ENCODE measurements around the gene MT3. TPM values are rescaled to one million over a fixed set of nuclear protein-coding genes. Genes with fewer than 3 reads are reported as not detected.
"Not testable (repeated sequence)": the region's sequence is repeated elsewhere in the genome, so short reads cannot be mapped to it uniquely, and the experiment has no call there.

MT3 gene
- polyA plus RNA-seq, 1 donor = 1.5 TPM

DNA sequence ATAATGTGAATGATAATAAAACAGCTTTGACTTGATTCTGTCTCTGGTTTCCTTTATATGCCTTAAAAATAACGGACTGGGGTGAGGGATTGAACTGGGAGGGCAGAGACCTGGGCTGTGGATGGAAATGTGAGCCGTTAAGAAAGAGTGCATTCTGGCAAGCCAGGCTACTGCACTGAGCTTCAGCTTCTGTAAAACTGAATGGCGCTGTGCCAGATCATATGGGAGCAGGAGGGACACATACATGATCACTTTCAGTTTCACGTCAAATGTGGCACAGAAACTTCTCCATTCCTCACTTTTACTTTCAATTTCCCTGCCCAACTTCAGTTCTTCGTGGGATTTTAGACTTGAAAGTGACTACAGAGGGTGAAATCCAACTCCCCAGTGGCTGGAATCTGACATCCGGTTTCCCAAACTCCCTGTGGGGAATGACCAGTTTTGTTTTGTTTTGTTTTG, 20.2 kb downstream of the MT3 start:
- DNase-seq = peak; percentile 68

DNA sequence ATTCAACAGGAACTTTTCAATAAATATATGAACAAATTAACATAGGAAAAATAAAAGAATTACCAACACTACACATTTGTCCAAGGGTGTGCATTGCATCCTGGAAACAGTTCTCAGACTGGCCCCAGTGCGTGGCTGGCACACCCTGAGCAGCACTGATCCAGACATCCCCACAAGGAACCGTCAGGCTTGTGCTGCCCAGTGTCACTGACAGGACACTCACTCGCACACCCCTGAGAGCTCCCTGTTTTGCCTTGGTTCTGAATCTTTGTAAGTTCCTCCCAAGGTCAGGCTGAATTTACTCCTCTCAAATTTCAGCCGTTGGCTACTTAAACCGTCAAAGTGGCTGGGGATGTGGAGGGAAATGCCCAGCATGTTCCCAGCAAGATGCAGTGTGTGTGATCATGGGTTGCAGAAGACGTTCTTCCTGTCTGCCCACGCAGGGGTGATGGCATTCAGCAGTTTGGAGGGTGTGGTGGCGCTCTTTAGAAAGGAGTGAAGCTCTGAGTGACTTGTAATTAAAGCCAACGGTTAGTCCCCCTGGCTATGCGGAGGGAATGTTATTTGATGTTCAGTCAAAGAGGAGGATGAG, 20.8 kb downstream of the MT3 start:
- no peak for DNase-seq

DNA sequence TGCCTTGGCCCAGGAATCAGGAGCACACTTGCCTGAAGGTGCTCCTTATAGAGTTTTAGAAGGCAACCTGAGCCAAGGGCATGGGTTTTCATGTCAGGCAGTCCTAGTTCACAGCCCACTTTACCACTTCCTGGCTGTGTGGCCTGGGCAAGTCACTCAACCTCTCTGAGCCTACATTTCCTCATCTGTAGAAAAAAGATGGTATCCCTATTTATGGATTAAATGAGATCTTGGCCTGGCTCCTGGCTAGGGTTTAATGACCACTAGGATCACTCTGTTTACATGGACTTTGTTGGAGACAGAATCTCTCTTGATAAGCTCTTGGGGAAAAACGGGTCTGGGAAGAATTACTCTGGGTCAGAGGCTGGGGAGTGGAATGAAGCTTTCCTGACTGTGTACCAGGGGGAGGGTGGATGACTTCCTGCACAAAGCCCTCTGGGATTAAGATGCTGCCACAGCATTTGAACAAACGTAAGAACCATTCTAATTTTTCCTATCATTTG, 21.3 kb downstream of the MT3 start:
- no peak for DNase-seq

DNA sequence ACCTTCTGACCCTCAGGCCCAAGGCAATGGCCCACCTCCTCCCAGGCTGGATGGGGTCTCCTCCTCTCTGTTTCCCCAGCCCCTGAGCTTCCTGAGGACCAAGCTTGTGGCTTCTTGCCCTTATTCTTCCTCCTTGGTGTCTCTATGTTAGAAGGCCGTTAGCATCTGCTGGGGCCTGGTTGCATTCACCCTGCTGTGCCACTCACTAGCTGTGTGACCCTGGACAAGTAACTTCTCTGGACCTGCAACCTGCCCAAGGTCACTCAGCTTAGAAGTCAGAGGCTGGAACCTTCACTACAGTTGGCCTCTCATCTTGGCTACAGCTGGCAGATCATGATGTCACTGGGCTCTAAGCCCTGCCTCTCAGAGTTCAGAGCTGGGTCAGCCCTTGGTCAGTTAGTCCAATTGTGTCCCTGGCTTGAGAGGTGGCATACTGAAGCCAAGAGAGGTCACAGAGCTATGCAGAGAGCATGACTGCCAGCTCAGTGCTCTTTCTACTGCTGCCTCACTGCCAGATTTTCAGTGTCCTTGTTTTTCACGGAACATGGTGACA, 22.0 kb downstream of the MT3 start:
- DNase-seq = no peak

DNA sequence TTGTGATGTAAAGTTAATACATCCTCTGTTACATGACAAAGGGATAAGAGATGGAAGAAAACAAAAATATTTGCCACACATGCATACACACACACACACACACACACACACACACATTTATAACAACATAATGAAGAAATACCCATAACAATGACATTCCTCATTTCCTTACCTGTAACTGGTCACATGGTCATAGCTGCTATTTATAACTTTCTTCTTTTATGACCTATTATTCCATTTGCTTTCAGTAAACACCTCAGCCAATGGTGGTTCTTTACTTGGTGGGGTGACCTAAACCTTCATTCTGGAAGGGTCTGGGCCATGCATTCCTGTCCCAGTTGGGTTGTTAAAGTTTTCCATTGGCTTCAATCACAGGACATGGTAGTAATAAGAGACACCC, 24.4 kb downstream of the MT3 start:
- no peak for DNase-seq

GRCh38 chr16:56614549-56614991, 25.2 kb downstream of the MT3 start:
- DNase-seq = no peak

DNA sequence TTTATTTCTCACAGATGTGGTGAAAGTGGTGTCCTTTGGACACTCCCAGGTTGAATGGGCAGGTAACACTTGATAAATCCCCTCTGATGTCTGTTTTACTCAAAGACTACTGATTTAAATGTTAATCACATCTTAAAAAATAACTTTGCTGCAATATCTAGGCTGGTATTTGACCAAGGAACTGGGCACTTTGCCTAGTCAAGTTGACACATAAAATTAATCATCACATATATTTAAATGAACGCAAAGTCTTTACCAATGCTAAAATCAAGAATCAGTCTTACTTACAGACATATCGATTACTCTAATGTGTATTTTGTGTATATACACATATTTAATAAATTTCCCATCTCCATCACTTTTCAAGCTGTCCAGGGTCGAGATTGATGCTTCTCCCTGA, 26.0 kb downstream of the MT3 start:
- no peak for DNase-seq

GRCh38 chr16:56616608-56617211, 27.4 kb downstream of the MT3 start:
- no peak for DNase-seq

- DNase-seq = no peak
Observed at GRCh38 chr16:56617212-56618085, 28.1 kb downstream of the MT3 start.

DNA sequence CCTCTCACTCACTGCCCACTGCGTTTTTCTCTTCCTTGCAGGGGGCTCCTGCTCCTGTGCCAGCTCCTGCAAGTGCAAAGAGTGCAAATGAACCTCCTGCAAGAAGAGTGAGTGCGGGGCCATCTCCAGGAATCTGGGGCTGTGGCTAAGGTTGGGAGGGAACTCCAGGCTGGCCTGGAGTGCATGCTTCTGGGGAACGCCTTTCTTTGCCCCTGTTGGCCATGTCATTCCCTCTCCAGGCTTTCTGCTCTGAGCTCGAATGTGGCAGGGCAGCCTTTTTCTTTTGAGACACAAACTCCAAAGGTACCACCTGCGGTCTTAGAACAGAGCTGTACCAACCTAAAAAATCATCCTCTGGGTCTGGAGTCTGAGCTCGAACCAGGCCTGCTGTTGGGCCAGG, 28.8 kb downstream of the MT3 start:
- DNase-seq = no peak

DNA sequence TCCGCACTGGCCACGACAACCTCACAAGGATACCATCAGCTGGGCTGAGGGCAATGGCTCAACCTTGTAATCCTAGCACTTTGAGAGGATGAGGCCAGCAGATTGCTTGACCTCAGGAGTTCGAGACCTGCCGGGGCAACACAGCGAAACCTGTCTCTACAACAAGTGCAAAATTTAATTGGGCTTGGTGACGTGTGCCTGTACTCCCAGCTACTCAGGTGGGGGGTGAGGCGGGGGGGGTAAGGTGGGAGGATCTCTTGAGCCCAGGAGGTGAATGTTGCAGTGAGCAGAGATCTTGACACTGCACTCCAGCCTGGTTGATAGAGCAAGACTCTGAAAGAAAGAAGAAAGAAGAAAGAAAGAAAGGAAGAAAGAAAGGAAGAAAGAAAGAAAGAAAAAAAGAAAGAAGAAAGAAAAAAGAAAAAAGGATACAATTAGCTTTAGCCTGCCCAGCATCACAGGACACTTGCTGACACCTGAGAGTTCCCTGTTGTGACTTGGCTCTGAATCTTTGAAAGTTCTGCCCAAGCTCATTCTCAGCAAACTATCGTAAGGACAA, 31.1 kb downstream of the MT3 start:
- DNase-seq = no peak

GRCh38 chr16:56621665-56622445, 32.5 kb downstream of the MT3 start:
- DNase-seq = not testable (repeated sequence)

GRCh38 chr16:56623184-56623583, 33.9 kb downstream of the MT3 start:
- DNase-seq = not testable (repeated sequence)

DNA sequence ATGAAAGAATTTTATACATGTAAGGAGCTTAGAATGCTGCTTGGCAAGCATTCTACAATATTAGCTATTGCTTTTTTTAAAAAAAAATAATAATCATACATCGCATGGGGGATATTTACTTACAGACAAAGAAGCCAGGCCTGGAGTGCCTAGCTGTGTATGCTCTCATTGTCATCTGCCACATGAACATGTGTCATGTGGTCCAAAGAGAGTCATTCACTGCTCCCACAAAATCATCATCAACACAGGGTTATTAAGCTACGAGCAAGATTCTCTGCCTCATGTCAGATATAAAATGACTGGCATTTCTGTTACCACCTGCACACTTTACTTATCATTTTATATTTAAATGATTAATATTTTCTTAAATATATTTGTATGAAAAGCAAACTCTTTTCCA, 34.3 kb downstream of the MT3 start:
- no peak for DNase-seq

- DNase-seq = no peak
Observed at GRCh38 chr16:56625140-56625942, 36.0 kb downstream of the MT3 start, which contains the start of gene MT1E. Gene MT1E, plus strand, starts transcription at chr16:56625781. Its CDS starts 71 bp downstream, at chr16:56625852.

DNA sequence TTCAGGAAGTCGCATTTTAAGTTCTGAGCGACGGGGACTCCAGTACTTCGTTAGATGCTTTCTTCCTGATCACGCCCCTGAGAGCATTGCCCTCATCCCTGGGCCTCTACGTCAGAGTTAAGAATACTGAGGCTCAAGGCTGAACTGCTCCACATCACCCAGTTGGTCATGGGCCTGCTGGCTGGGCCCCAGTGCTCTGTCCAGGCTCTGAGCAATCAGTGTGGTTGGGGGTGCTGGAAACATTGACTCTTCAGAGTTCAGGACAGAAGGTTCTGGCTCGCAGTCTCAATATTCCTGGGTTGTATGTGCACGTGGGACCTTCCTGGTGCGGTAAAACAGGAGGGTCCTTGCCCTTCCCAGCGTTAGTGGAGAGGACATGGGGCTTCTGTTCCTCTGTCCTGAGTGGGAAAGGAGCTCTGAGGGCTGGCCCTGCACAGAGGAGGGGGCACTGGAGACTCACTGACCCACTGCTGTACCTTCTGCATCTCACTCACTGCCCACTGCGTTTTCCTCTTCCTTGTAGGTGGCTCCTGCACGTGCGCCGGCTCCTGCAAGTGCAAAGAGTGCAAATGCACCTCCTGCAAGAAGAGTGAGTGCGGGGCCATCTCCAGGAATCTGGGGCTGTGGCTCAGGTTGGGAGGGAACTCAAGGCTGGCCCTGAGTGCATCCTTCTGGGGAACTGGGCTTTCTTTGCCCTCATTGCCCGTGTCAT, 36.8 kb downstream of the MT3 start:
- DNase-seq = no peak

GRCh38 chr16:56626685-56627084, 37.4 kb downstream of the MT3 start:
- no peak for DNase-seq

DNA sequence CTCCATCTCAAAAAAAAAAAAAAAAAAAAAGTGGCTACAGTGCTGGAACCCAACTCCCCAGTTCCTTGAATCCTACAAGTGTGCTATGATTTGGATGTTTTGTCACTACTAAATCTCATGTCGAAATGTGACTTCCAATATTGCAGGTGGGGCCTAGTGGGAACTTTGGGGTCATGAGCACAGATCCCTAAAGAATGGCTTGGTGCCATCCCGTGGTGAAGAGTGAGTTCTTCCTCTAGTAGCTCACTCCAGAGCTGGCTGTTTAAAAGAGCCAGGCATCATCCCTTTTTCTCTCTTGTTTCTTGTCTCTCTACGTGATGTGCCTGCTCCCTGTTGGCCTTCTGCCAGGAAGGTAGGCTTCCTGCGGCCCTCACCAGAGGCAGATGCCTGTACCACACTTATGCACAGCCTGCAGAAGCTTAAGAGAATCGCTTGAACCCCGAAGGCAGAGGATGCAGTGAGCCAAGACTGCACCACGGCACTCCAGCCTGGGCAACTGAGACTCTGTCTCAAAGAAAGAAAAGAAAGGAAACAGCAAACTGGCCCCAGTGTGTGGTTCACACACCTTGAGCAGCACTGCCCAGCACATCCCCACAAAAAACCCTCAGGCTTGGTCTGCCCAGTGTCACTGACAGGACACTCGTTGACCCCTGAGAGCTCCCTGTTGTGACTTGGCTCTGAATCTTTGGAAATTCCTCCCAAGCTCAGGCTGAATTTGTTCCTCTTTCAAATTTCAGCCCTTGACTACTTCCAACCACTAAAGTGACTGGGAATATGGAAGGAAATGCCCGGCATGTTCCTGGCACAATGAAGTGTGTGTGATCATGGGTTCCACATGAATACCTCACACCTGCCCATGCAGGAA, 39.4 kb downstream of the MT3 start:
- DNase-seq = no peak

GRCh38 chr16:56629531-56629930, 40.2 kb downstream of the MT3 start:
- no peak for DNase-seq
